CD4-positive, alpha-beta T cell treated with Interleukin-17A for 4 hours (primary cell): ENCODE measurements around the gene C2.

Experiments
- DNase-seq: peaks from one replicate; pipeline ENCODE4 v3.0.0-alpha.2; 2020; ENCODE audit warnings: mixed read lengths

C2 gene

GRCh38 chr6:31927242-31927862 is at the start of gene C2:
TSS of gene C2 (plus strand) at chr6:31927717. CDS start at chr6:31927753, 36 bp downstream.
- no peak for DNase-seq

GRCh38 chr6:31878222-31878621 is 49.3 kb upstream of the C2 start:
- DNase-seq = no peak

- no peak for DNase-seq
Observed at GRCh38 chr6:31878726-31879125, 48.8 kb upstream of the C2 start, which contains the start of gene SLC44A4. TSS of gene SLC44A4 (minus strand) at chr6:31878997. CDS start at chr6:31878980, 17 bp downstream.

- DNase-seq = no peak
Observed at GRCh38 chr6:31879143-31879542, 48.4 kb upstream of the C2 start.

GRCh38 chr6:31879901-31880300 is 47.6 kb upstream of the C2 start:
- no peak for DNase-seq

GRCh38 chr6:31880616-31881015 is 46.9 kb upstream of the C2 start:
- no peak for DNase-seq

- DNase-seq = no peak
Observed at GRCh38 chr6:31881136-31881859, 46.2 kb upstream of the C2 start.

GRCh38 chr6:31882344-31882743 is 45.2 kb upstream of the C2 start:
- DNase-seq = no peak

- no peak for DNase-seq
Observed at GRCh38 chr6:31883676-31884075, 43.8 kb upstream of the C2 start.

GRCh38 chr6:31884528-31885035 is 42.9 kb upstream of the C2 start:
- no peak for DNase-seq

- no peak for DNase-seq
Observed at GRCh38 chr6:31886541-31886991, 41.0 kb upstream of the C2 start.

- no peak for DNase-seq
Observed at GRCh38 chr6:31887173-31888007, 40.1 kb upstream of the C2 start.

- peak; percentile 73 for DNase-seq
Observed at GRCh38 chr6:31888276-31889258, 39.0 kb upstream of the C2 start.

- no peak for DNase-seq
Observed at GRCh38 chr6:31889331-31889972, 38.1 kb upstream of the C2 start.

GRCh38 chr6:31892821-31893220 is 34.7 kb upstream of the C2 start:
- no peak for DNase-seq

- no peak for DNase-seq
Observed at GRCh38 chr6:31896493-31896855, 31.0 kb upstream of the C2 start.

- DNase-seq = peak; percentile 8
Observed at GRCh38 chr6:31896856-31897611, 30.5 kb upstream of the C2 start.

GRCh38 chr6:31897612-31898382 is 29.7 kb upstream of the C2 start, which contains the start of gene EHMT2:
TSS of gene EHMT2 (minus strand) at chr6:31897698. CDS start at chr6:31897677, 21 bp downstream.
- peak; percentile 86 for DNase-seq

GRCh38 chr6:31898383-31899011 is 29.0 kb upstream of the C2 start:
- peak; percentile 55 for DNase-seq
